CD4-positive, alpha-beta T cell treated with Interleukin-15 for 4 hours (primary cell): ENCODE data around the gene PNPLA3.

Experiments
- DNase-seq: peaks from one replicate; pipeline ENCODE4 v3.0.0-alpha.2; 2020; ENCODE audit warnings: low spot score

The PNPLA3 gene

GRCh38 chr22:43994416-43994815 lies 70.8 kb downstream of the PNPLA3 start:
- no peak for DNase-seq

DNA sequence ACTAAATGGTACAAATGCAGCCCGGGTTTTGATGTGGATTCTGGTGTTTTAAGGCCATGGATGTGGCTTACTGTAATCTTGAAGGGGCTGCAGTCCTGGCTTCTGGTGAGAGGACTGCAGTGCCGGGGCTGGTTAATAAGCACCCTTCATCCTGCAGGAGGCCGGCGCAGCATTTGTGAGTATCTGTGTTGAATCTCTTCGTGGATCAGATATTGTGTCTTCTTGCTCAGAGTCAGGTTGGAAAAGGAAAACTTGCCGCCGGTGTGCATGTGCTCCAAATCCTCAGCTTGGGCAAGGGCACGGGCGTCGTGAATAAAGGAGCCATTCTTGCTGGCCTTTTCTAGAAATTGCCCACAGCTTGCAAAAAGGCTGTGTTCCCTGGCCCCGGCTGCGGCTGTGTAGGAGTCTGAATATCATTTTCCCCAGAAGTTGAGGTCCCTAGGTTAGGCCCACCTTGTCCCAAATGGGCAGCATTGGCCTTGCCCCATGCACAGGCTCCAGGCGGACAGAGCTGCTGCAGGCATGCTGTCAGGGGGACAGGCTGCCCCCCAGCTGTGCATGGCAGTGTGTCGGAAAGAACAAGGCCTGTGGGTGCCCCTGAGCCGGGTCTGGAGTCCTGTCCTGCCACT lies 71.6 kb downstream of the PNPLA3 start:
- DNase-seq, result no peak

DNA sequence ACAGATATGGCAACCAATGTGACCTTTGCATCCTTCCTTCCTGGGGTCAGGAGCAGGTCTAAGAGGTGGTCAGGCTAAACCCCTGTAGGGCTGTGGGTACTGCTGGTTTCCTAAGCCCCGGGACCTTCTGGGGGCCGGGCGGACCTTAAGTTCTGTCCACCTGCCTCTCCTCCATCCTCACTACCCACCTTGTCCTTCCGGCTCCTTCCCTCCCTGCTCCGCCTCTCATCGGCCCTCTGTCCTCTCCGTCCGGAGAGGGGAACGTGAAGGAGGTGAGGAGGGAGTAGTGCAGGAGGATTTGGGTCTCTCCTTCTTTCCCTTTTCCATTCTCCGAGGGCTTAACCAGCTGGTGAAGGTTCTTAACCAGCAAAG lies 72.2 kb downstream of the PNPLA3 start:
- DNase-seq, result no peak

GRCh38 chr22:43996170-43996980 lies 72.8 kb downstream of the PNPLA3 start:
- peak; percentile 66 for DNase-seq

DNA sequence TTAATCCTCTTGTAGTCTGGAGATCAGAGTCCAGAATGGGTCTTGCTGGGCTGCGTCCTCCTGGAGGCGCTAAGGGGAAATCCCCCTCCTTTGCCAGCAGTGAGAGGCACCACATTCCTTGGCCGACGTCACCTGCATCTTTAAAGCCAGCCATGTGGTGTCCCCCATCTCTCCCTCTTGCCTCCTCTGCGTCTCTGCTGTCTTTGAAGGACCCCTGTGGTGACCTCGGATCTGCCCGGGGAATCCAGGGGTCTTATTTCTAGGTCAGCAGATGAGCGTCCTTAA lies 73.3 kb downstream of the PNPLA3 start:
- no peak for DNase-seq
